Activated T-helper 2 cell treated with anti-CD3 and anti-CD28 coated beads, Interferon-gamma antibody, Interleukin-2, Interleukin-4, amounts not matched to agents 10 μg/mL and 5 μg/mL and 100 μg/mL, durations not matched to agents 14 hours and 24 hours and 36 hours (primary cell): ENCODE measurements around the gene TMX3. TPM values are rescaled to one million over a fixed set of nuclear protein-coding genes. Genes with fewer than 3 reads are reported as not detected.

Source experiments
- DNase-seq: peaks from one replicate; pipeline ENCODE4 v3.0.0; 2021; ENCODE audit warnings: low spot score
- H3K27ac Mint-ChIP-seq: one replicate; pipeline ENCODE4 v1.8.0; 2021; ENCODE audit warnings: mixed read lengths
- H3K27me3 Mint-ChIP-seq: one replicate; pipeline ENCODE4 v1.8.0; 2021; ENCODE audit warnings: low read depth, mixed read lengths
- H3K36me3 Mint-ChIP-seq: one replicate; pipeline ENCODE4 v1.8.0; 2021; ENCODE audit warnings: low read depth, mixed read lengths
- H3K4me1 Mint-ChIP-seq: one replicate; pipeline ENCODE4 v1.8.0; 2021; ENCODE audit warnings: low read depth, mixed read lengths
- H3K4me3 Mint-ChIP-seq: one replicate; pipeline ENCODE4 v1.8.0; 2021; ENCODE audit warnings: low read depth, mild to moderate bottlenecking, moderate library complexity, mixed read lengths
- H3K9me3 Mint-ChIP-seq: one replicate; pipeline ENCODE4 v1.8.0; 2021; ENCODE audit warnings: mixed read lengths
- intact Hi-C: fragments of 100-400 bp; cut with micrococcal nuclease; formaldehyde crosslinking; loops from one replicate; pipeline ENCODE4 v1.15.1; 2023
- total RNA-seq: library from RNA; stranded (reverse); gene quantifications from 2 replicates; pipeline ENCODE4 v1.2.3, GENCODE V29; 2022

TMX3 gene
- total RNA-seq, 1 donor from 2014 or later, result 62.4 TPM

- peaks cover 4% of the 10 kb centered on the region for H3K27me3 Mint-ChIP-seq
- no peak for DNase-seq
- no peak overlapping the region for H3K27ac Mint-ChIP-seq
- intact Hi-C loops, result no loop called here
- H3K9me3 Mint-ChIP-seq, result no peaks in the 10 kb centered on the region
- H3K4me1 Mint-ChIP-seq, result peaks cover 1% of the 10 kb centered on the region
- H3K4me3 Mint-ChIP-seq, result no peak overlapping the region
- no peaks in the 10 kb centered on the region for H3K36me3 Mint-ChIP-seq
Observed at GRCh38 chr18:68642003-68642402, 72.9 kb downstream of the TMX3 start.

GRCh38 chr18:68640861-68641260 lies 74.0 kb downstream of the TMX3 start:
- intact Hi-C loops, result no loop called here

GRCh38 chr18:68638613-68639012 lies 76.3 kb downstream of the TMX3 start:
- H3K4me1 Mint-ChIP-seq, result peaks cover 1% of the 10 kb centered on the region
- no peak overlapping the region for H3K27ac Mint-ChIP-seq
- no peaks in the 10 kb centered on the region for H3K36me3 Mint-ChIP-seq
- peaks cover 2% of the 10 kb centered on the region for H3K27me3 Mint-ChIP-seq
- no peak overlapping the region for H3K4me3 Mint-ChIP-seq
- H3K9me3 Mint-ChIP-seq, result no peaks in the 10 kb centered on the region
- DNase-seq, result no peak
- intact Hi-C loops, result no loop called here

More at GRCh38 chr18:68640861-68641260, 74.0 kb downstream of the TMX3 start:
- no peak overlapping the region for H3K27ac Mint-ChIP-seq
- H3K27me3 Mint-ChIP-seq, result peaks cover 4% of the 10 kb centered on the region
- DNase-seq, result no peak
- no peaks in the 10 kb centered on the region for H3K9me3 Mint-ChIP-seq
- H3K36me3 Mint-ChIP-seq, result no peaks in the 10 kb centered on the region
- H3K4me3 Mint-ChIP-seq, result no peak overlapping the region
- H3K4me1 Mint-ChIP-seq, result peaks cover 1% of the 10 kb centered on the region

GRCh38 chr18:68627812-68628211 lies 87.1 kb downstream of the TMX3 start:
- H3K36me3 Mint-ChIP-seq, result no peaks in the 10 kb centered on the region
- intact Hi-C loops, result no loop called here
- no peaks in the 10 kb centered on the region for H3K27me3 Mint-ChIP-seq
- no peak overlapping the region for H3K4me3 Mint-ChIP-seq
- no peak for DNase-seq
- no peaks in the 10 kb centered on the region for H3K9me3 Mint-ChIP-seq
- no peak overlapping the region for H3K27ac Mint-ChIP-seq
- no peaks in the 10 kb centered on the region for H3K4me1 Mint-ChIP-seq

Other genes starting within 250 kb of the TMX3 start
- gene CCDC102B, start 83.0 kb upstream of the TMX3 start, total RNA-seq, result 1.2 and 1.3 TPM in 2 replicates